Lung (tissue), 12 donors: ENCODE data around the gene CAPNS2. TPM values are rescaled to one million over a fixed set of nuclear protein-coding genes. Genes with fewer than 3 reads are reported as not detected.

Source experiments
- ATAC-seq: fragments of 200-7000 bp; cut with Tn5 transposase; one replicate; pipeline ENCODE4 v1.9.1; 2020; ENCODE audit warnings: moderate number of reproducible peaks; ENCODE audit not compliant: insufficient read depth, low FRiP score
- DNase-seq, 3 donors: peaks; one replicate each; pipeline ENCODE4 v3.0.0-alpha.2; 2013 to 2017
- H3K27ac ChIP-seq, 2 donors: one replicate each; pipeline ENCODE4 v1.5.1; 2013; ENCODE audit warnings: mild to moderate bottlenecking in 2 of 2, moderate library complexity in 2 of 2, control low read depth in 1 of 2, inconsistent platforms in 1 of 2, low read depth in 1 of 2, low read length in 1 of 2
- H3K27me3 ChIP-seq, 3 donors: one replicate each; pipeline ENCODE4 v1.5.1; 2013; ENCODE audit warnings: low read length in 2 of 3; ENCODE audit not compliant: control insufficient read depth in 3 of 3, insufficient read depth in 3 of 3
- H3K36me3 ChIP-seq, 4 donors: one replicate each; pipeline ENCODE4 v1.5.1; 2013; ENCODE audit warnings: low read length in 4 of 4, mild to moderate bottlenecking in 1 of 4, moderate library complexity in 1 of 4; ENCODE audit not compliant: control insufficient read depth in 4 of 4, insufficient read depth in 4 of 4
- H3K4me1 ChIP-seq, 5 donors: one replicate each; pipeline ENCODE4 v1.5.1; 2013; ENCODE audit warnings: low read length in 5 of 5, mild to moderate bottlenecking in 2 of 5, moderate library complexity in 1 of 5; ENCODE audit not compliant: control insufficient read depth in 5 of 5, insufficient read depth in 5 of 5
- H3K4me3 ChIP-seq: one replicate; pipeline ENCODE4 v1.5.1; 2013; ENCODE audit warnings: mild to moderate bottlenecking, control low read depth, moderate library complexity
- H3K9ac ChIP-seq, 2 donors: one replicate each; pipeline ENCODE4 v1.5.1; 2013; ENCODE audit warnings: low read length in 2 of 2, control low read depth in 1 of 2; ENCODE audit not compliant: insufficient read depth in 1 of 2
- H3K9me3 ChIP-seq, 4 donors: one replicate each; pipeline ENCODE4 v1.5.1; 2013; ENCODE audit warnings: low read length in 3 of 4, mild to moderate bottlenecking in 1 of 4, moderate library complexity in 1 of 4; ENCODE audit not compliant: control insufficient read depth in 4 of 4, insufficient read depth in 3 of 4
- CTCF ChIP-seq: IDR thresholded peaks from 2 replicates; pipeline ENCODE4 v1.5.1; 2012; ENCODE audit warnings: mild to moderate bottlenecking; ENCODE audit errors: control extremely low read depth, extremely low read depth
- WGBS, 2 donors: extraction: QIAGEN DNeasy Blood & Tissue Kit; methylation state at CpG; one replicate each; pipeline ENCODE4 v1.1.7; 2013; 5-methylcytosine and 5-hydroxymethylcytosine counted together
- polyA plus RNA-seq, 2 donors: library from polyadenylated mRNA; stranded (reverse); fragments of 200-250 nt; gene quantifications; one replicate each; pipeline ENCODE4 v1.2.1, GENCODE V29; 2013
- total RNA-seq, 2 donors: library from RNA; depleted of rRNA in 1 of 2; stranded (reverse); fragments of >200 nt in 1 of 2; gene quantifications; one replicate each; pipeline ENCODE4 v1.2.1, GENCODE V29; 2014 to 2021
- donor health status: control.
- donor health status: control.
- donor health status: Bipolar disorder and iron deficiency.
- donor health status: healthy.
- donor health status: DM: yes; HTN: yes; CAD: no.

The CAPNS2 gene
- total and polyA plus RNA-seq, 4 donors, result 0.30 to 3.1 (median 0.81) TPM

DNA sequence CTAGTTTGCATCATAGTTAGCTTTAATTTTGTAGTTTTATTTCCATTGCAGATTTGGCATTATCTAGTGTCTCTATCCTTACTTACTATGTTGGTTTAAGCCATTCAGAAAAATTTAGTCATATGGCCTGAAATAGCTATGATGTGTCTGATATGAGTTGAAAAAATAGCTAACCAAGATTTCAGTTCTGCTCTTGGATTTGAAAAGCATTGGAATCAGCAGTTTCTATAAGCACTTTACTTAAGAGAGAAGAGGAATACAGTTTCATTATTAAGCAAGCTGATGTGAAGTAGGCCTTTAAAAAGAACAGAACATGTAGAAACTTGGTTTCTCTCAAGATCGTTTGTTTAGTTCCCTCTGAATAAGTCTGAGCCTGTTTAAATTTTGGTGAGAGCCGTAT, 31.7 kb upstream of the CAPNS2 start:
- Histone ChIP-seq H3K27me3 (no peaks in the 10 kb centered on the region), H3K36me3 (peaks cover 0 to 6% (median 0%) of the 10 kb centered on the region in 4 donors), H3K9me3 (no peaks in the 10 kb centered on the region), H3K4me1 (peaks cover 0 to 11% (median 0%) of the 10 kb centered on the region in 5 donors), H3K4me3 (no peak overlapping the region), H3K9ac (no peak overlapping the region), H3K27ac (no peak overlapping the region)
- DNase-seq, result peak in 2 of 3 donors; percentile 38 to 48
- TF ChIP-seq CTCF, result no peak
- 40 to 62% methylated on average over 2 of the region's 2 CpGs for WGBS, 2 donors
- no peak for ATAC-seq

DNA sequence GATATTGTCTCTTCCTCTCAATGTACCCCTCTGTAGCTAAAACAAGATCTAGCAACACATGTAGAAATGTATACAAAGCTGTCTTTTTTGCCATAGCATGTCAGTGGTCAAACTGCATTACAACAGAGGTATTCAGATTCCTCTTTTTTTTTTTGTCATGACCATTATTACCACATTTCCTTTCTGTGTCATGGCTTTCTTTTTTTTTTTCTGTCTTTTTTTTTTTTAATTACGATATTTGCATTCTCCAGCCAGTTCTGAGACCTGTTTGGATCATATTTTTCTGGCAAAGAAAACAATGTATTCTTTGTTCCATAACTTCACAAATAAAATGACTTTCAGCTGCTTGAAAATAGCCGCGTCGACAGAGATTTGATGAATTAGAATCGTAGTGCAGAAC, 27.4 kb upstream of the CAPNS2 start:
- Histone ChIP-seq H3K27me3 (no peaks in the 10 kb centered on the region), H3K27ac (no peak overlapping the region), H3K36me3 (no peaks in the 10 kb centered on the region), H3K4me3 (no peak overlapping the region), H3K9me3 (no peaks in the 10 kb centered on the region), H3K4me1 (peaks cover 0 to 21% (median 0%) of the 10 kb centered on the region in 5 donors), H3K9ac (no peak overlapping the region)
- no peak for TF ChIP-seq CTCF
- WGBS, 2 donors, result 40 to 59% methylated on average over 5 of the region's 5 CpGs
- ATAC-seq, result no peak
- peak in 2 of 3 donors; percentile 47 to 50 for DNase-seq

DNA sequence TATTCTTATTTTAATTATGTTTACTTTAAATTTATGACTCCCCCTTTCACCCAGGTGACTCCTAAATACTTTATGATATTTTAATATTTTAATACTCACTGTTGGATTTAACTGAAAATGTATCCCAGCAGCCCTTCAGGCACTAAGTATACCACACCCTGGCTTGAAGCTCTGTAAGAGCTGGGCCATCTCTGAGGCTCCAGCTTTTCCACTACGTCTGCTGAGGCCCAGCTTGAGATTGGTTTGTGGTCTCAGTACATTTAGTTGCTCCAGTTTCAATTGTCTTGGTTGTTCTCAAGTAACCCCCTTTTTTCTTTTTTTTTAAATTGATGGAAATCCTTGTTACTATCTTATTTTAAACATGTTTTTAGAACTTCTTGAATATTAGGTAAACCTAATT, 27.0 kb upstream of the CAPNS2 start:
- Histone ChIP-seq H3K9me3 (no peaks in the 10 kb centered on the region), H3K36me3 (no peaks in the 10 kb centered on the region), H3K4me1 (peaks cover 0 to 21% (median 0%) of the 10 kb centered on the region in 5 donors), H3K4me3 (no peak overlapping the region), H3K27me3 (no peaks in the 10 kb centered on the region), H3K9ac (no peak overlapping the region), H3K27ac (no peak overlapping the region)
- WGBS, 2 donors, result 23 to 65% methylated on average over 1 of the region's 1 CpG
- DNase-seq, result no peak
- ATAC-seq, result no peak
- no peak for TF ChIP-seq CTCF

DNA sequence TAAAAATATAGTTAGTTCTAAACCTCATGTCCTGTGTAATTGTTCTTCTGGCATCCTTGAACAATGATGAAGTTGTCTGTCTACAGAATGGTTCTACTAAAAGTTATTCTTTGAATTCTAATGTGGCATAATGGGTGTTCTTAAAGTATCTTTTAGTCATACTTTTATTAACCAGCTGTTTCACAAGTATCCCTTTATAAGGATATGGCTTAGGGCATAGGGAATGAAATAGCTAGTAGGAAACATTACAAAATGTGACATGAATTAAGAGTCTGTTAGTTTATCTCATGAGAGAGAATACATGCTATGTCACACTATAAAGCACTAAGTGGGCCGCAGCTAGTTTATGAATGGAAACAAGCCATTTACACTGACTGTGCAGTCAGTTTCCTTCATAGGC, 26.3 kb upstream of the CAPNS2 start:
- no peak for ATAC-seq
- WGBS, 2 donors, result 94 to 96% methylated on average over 1 of the region's 1 CpG
- Histone ChIP-seq H3K4me1 (peaks cover 0 to 21% (median 0%) of the 10 kb centered on the region in 5 donors), H3K27me3 (no peaks in the 10 kb centered on the region), H3K36me3 (peaks cover 0 to under 1% (median 0%) of the 10 kb centered on the region in 4 donors), H3K9me3 (no peaks in the 10 kb centered on the region), H3K9ac (no peak overlapping the region), H3K4me3 (no peak overlapping the region), H3K27ac (no peak overlapping the region)
- no peak for TF ChIP-seq CTCF
- DNase-seq, result no peak
